Measurements from ENCODE around the gene UBAC1. TPM values are rescaled to one million over a fixed set of nuclear protein-coding genes. Genes with fewer than 3 reads are reported as not detected.

Gene UBAC1
- total and polyA plus RNA-seq, 9 of the 15 experiments (the other 6 are each of a cell fraction or from before 2014, with no cell fraction given) = 94.0 to 399 (median 228) TPM

GRCh38 chr9:135949501-135950134, 11.6 kb downstream of the UBAC1 start:
- peak in 2 of 4 experiments; percentile 26 to 42 for DNase-seq (ENCODE audit: extremely low read depth in 1 of 4, low spot score in 3 of 4)
- Histone ChIP-seq H3K4me1 (replicated peaks in 1 of 2; ENCODE audit: control insufficient read depth in 2 of 2, insufficient read depth in 2 of 2, low read length in 2 of 2) (peaks cover 55 to 86% of the 10 kb centered on the region in 2 experiments), H4K20me1 (replicated peaks; ENCODE audit: control insufficient read depth, insufficient read depth, low read length) (peaks cover 23% of the 10 kb centered on the region; the same call in 1 of the 2 replicates), H3K4me3 (no peak overlapping the region; the same call in 1 of the 2 replicates), H3K27me3 (ENCODE audit: control insufficient read depth in 2 of 2, insufficient read depth in 2 of 2, low read length in 2 of 2) (no peaks in the 10 kb centered on the region), H2AFZ (ENCODE audit: low read depth, low read length) (no peak overlapping the region), H3K79me2 (ENCODE audit: control insufficient read depth, insufficient read depth, low read length) (peaks cover 92% of the 10 kb centered on the region), H3K9ac (ENCODE audit: insufficient read depth in 1 of 2, low read depth in 2 of 2, low read length in 2 of 2) (peak overlapping the region; percentile 62 to 81), H3K4me2 (ENCODE audit: insufficient read depth, low read length) (peak overlapping the region; percentile 77), H3K36me3 (ENCODE audit: control insufficient read depth, insufficient read depth, low read length) (peaks cover 92% of the 10 kb centered on the region), H3K9me1 (ENCODE audit: control insufficient read depth, insufficient read depth, low read length) (no peaks in the 10 kb centered on the region), H3K9me3 (replicated peaks; ENCODE audit: control insufficient read depth, insufficient read depth, low read depth, low read length) (no peaks in the 10 kb centered on the region), H3K27ac (ENCODE audit: extremely low read depth, low read depth, low read length) (peak overlapping the region; percentile 91)
- POLR2A ChIA-PET = interaction anchor here (0.6 to 1.6 kb wide), 9 partner anchors 8 to 179 kb away, joined by 3 to 16 read pairs (median 4); partner anchors contain the start of gene UBAC1
- BruUV-seq (replicated peaks) = no TSS peak
- 46% methylated on average over 24 of the region's 26 CpGs for WGBS (ENCODE audit: insufficient coverage, low coverage, missing lambda C conversion rate)
- ATAC-seq = 0 out of 3 replicates have a peak, but pooled peaks have one; percentile 1
- intact Hi-C loops (cut with micrococcal nuclease) = loop anchor here (5.0 kb wide), 1 partner anchor 42 kb away; the partner anchor contains the start of gene CAMSAP1
- CTCF ChIA-PET (ENCODE audit: low intra/inter-chr PET ratio) = no interaction called here
- in situ Hi-C loops (cut with MboI) = no loop called here
- no peak for FAIRE-seq
- TF ChIP-seq RBM22 (IDR thresholded peaks at IDR 0.05; ENCODE audit: low read depth, low read length, poor library complexity, severe bottlenecking) (peak; percentile 77), CGGBP1 (CRISPR knock-in tag; IDR thresholded peaks at IDR 0.05) (no peak), ZNF512 (tag; IDR thresholded peaks at IDR 0.05) (no peak), ZNF311 (CRISPR knock-in tag; IDR thresholded peaks at IDR 0.05) (0 out of 2 replicates have a peak, but pooled peaks have one; percentile 2), DPF2 (IDR thresholded peaks at IDR 0.05) (no peak), NR3C1 (CRISPR knock-in tag; IDR thresholded peaks at IDR 0.05) (no peak), ZNF134 (CRISPR knock-in tag; conservative IDR thresholded peaks at IDR 0.05) (peak; percentile 98), TEAD2 (tag; IDR thresholded peaks at IDR 0.05) (no peak), HNRNPL (IDR thresholded peaks at IDR 0.05; ENCODE audit: low read depth, low read length) (no peak), SNRNP70 (optimal IDR thresholded peaks at IDR 0.05; ENCODE audit: low read depth, low read length) (peak; percentile 81), NR1H2 (CRISPR knock-in tag; IDR thresholded peaks at IDR 0.05) (no peak), RNF2 (IDR thresholded peaks at IDR 0.05) (no peak), ID3 (CRISPR knock-in tag; IDR thresholded peaks at IDR 0.05) (no peak), ID3 (tag; IDR thresholded peaks at IDR 0.05) (no peak), HLTF (IDR thresholded peaks at IDR 0.05) (no peak), NCOA2 (IDR thresholded peaks at IDR 0.05; ENCODE audit: partially characterized antibody in 2 of 2) (no peak), TSHZ1 (CRISPR knock-in tag; IDR thresholded peaks at IDR 0.05) (no peak), MCM2 (IDR thresholded peaks at IDR 0.05; ENCODE audit: low read depth) (no peak), ETV5 (CRISPR knock-in tag; IDR thresholded peaks at IDR 0.05; ENCODE audit: low read depth) (no peak)
